G401.6 (cell line): Measurements from ENCODE around the gene MORF4L1.
"Not testable (repeated sequence)": the region's sequence is repeated elsewhere in the genome, so short reads cannot be mapped to it uniquely, and the experiment has no call there.

Experiments used
- FAIRE-seq: peaks from 2 replicates; lab custom pipeline; 2012; peaks lifted over from hg19 to GRCh38; lab: Jason Lieb, UNC

Gene MORF4L1

DNA sequence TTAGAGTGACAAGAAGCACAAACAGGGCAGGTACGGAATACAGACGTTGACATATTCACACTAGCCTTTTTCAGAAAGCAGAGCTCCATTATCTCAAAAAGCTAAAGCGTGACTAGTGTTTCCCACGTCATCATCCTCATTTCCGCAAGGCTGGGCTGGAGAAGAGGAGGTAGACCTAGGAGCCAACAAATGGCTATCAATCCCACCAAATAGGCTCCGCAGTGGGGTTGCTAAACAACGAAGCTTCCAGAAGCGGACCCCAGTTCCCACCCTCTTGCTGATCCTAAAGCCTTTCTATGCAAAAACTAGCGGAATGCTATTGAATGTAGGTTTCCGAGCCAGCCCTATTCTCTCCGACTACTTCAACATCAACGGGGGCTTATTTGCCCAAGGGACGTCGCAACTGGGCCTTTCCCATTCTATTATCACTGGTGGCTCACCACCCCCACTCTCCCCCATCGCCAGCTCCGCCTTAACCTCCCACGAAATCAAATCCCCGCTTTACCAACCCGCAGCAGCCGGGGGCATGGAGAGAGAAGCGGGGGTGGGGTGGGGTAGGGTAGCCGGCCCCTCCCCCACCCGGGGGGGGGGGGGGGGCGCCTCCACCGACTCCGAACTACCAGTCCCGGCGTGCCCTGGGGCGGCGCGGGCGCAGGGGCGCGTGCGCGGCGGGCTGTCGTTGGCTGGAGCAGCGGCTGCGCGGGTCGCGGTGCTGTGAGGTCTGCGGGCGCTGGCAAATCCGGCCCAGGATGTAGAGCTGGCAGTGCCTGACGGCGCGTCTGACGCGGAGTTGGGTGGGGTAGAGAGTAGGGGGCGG lies at the start of gene MORF4L1:
Gene MORF4L1, plus strand, starts transcription at position 736 of the 817 bp plus-strand sequence. CDS start 128 bp downstream, outside the sequence.
- FAIRE-seq, result no peak

- no peak for FAIRE-seq
Measured at GRCh38 chr15:78828920-78829319, 43.8 kb upstream of the MORF4L1 start.

DNA sequence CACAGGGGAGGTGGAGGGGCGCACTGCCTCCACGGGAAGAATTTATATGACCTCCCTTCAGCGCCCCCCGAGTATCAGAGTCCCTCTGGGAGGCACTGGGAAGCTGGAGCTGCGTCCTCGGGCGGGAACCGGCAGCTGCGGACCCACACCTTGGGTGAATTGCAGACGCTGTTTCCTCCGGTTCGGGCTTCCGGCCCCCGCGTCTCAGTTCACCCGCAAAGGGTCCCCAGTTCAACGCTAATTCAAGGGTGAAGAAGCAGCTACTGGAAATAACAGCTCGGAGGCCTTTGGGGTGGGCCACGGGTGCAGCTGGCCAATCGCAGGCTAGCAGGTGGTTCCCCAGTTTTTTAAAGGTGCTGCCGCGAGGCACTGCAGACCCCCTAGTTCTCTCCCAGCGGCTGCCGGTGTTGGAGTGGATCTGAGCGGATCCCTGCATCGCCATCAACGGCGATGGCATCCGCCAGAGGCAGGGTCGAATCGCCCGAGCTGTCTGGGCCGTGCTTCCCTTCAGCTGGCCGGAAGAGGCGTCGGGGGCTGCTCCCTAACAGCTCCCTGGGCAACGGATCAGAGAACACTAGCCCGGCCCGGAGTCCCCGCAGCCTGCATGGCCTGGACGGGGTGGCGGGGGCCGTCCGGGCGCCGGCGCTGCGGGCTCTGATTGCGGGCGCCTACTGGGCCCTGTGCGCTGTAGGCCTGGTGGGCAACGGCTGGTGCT lies 42.0 kb upstream of the MORF4L1 start:
- FAIRE-seq, result no peak

DNA sequence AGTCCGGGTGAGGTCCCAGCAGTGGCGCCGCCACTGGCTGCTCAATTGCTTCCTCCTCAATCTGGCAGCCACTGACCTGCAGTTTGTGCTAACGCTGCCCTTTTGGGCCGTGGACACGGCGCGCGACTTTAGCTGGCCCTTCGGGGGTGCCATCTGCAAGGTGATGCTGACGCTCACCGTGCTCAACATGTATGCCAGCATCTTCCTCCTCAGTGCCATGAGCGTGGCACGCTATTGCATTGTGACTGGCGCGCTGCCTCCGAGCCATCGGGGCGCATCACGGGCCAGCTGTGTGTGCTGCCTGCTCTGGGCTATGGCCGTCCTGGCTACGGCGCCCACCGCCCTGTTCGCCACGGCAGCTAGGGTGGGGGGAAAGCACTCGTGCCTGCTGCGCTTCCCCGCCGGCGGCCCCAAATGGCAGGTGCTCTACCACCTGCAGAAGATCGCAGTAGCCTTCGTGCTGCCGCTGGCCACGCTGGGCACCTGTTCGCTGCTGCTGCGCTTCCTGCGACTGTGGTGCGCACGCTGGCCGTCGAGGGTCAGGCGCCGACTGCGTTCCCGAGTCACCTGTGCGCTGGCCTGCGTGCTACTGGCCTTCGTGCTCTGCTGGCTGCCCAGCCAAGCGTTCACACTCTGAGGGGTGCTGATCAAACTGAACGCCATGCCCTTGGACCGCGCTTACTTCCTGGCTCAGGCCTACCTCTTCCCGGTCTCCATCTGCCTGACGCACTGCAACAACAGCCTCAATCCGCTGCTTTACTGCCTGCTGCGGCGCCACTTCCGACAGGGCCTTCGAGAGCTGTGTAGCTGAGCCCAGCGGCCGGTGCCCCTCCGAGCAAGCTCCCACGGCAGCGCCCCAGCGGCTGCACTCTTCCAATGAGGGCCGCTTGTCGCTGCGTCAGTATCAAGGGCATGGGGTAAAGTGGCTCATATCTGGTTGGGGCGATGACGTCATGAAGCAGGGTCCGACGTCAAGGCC lies 41.2 kb upstream of the MORF4L1 start:
- no peak for FAIRE-seq

GRCh38 chr15:78836333-78836732 lies 36.4 kb upstream of the MORF4L1 start:
- no peak for FAIRE-seq

- no peak for FAIRE-seq
Measured at GRCh38 chr15:78837131-78837530, 35.6 kb upstream of the MORF4L1 start.

- no peak for FAIRE-seq
Measured at GRCh38 chr15:78837543-78837942, 35.1 kb upstream of the MORF4L1 start.

DNA sequence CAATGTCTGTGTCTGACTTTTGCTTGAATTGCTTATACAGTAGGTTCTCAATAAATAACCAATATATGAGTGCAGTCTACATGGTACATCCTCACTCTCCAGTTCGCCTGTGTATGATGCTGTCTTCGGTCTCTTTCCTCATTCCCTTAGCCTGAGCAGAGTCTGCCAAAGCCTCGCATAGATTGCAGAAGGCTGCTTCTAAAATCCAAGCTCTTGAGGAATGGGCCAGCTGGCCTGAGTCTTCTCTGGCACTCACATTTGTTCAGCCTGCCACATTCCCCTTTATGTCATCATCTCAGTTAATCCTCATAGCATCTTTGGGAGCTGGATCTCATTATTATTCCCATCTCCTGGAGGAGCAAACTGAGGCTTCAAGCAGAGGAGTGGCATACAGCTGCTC lies 34.2 kb upstream of the MORF4L1 start:
- FAIRE-seq, result no peak

- FAIRE-seq, result not testable (repeated sequence)
Measured at GRCh38 chr15:78839151-78839550, 33.5 kb upstream of the MORF4L1 start.

DNA sequence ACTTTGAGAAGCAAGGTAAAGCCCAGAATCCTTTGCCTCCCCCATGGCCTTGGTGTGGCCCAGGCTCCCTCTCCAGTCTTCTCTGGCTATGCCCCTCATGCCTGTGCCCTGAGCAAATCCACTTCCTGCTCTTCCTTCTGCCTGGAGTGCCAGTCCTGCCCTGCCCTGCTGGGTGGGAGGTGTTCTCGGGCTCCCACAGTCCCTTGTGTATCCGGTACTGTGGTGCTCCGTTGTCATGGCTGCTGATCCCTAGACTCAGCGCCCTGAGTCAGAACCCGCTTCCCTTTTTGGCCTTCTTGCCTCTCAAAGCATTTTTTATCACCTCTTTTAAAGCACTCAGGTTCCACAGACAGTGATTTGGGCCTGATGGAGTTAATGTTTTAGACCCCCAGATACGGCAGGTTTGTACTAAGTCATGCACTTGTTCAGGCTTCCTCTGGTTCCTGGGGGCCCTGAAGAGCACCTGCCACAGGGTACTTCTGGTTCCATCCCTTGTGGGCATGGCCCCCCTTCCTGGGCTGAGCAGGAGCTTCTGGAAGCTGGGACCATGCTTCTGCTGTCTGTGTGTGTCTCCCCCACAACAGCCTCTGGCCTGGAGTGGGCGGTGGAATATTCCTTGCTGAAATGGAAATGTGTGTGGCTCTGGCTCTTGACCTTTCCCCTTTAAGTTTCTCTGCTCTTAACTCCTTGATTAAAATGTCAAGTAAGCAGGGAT lies 31.9 kb upstream of the MORF4L1 start:
- no peak for FAIRE-seq

GRCh38 chr15:78841376-78841706 lies 31.3 kb upstream of the MORF4L1 start:
- FAIRE-seq, result no peak

DNA sequence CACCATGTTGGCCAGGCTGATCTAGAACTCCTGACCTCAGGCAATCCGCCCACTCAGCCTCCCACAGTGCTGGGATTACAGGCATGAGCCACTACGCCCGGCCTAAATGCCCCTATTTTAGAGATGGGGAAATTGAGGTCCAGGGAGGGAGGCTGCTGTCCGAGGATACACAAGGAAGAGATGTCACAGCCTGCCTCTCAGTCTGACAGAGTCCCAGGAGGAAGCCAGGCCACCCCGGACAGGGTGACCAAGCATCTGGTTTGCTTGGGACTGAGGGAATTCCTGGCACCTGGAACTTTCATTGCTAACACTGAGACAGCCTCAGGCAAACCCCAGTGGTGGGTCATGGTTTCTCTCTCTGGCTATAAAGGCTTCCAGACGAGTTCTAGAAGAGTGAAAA lies 30.8 kb upstream of the MORF4L1 start:
- no peak for FAIRE-seq

DNA sequence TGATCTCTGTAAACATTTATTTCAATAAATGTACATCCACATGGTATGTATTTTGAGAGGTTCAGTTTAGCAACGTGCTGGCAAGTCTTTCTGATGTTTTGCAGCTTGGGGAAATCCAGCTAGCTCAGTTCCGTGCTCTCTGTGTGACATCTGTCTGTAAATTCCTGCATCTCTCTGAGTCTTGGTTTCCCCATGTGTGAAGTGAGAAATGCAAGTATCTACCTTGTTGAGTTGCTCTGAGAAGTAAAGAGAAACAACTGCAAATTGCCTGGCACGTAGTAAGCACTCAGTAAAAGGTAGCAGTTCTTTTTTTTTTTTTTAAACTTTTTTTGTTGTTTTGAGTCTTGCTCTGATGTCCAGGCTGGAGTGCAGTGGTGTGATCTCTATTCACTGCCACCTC lies 30.2 kb upstream of the MORF4L1 start:
- FAIRE-seq, result no peak

GRCh38 chr15:78846906-78847305 lies 25.8 kb upstream of the MORF4L1 start:
- FAIRE-seq, result not testable (repeated sequence)

DNA sequence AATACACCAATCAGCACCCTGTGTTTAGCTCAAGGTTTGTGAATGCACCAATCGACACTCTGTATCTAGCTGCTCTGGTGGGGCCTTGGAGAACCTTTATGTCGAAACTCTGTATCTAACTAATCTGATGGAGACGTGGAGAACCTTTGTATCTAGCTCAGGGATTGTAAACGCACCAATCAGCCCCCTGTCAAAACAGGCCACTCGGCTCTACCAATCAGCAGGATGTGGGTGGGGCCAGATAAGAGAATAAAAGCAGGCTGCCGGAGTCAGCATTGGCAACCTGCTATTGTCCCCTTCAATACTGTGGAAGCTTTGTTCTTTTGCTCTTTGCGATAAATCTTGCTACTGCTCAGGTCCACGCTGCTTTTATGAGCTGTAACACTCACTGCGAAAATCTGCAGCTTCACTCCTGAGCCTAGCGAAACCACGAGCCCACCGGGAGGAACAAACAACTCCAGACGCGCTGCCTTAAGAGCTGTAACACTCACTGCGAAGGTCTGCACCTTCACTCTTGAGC lies 25.2 kb upstream of the MORF4L1 start:
- FAIRE-seq, result not testable (repeated sequence)

DNA sequence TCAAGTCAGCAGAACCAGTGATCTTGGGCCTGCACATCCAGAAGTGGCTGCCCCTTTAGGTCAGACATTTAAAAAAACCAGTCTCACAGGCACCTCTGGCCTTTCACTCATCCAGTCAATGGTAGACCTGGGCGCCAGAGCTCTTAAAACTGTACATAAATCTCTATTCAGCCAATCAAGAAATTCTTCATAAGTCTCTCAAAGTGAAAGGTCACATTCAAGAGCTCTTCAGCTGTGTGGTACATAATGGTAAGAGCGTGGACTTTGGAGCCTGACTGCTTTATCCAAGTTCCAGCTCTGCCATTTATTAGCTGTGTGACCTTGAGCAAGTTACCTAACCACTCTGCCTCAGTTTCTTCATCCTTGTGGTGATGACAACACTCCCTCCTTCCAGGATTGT lies 22.3 kb upstream of the MORF4L1 start:
- no peak for FAIRE-seq

DNA sequence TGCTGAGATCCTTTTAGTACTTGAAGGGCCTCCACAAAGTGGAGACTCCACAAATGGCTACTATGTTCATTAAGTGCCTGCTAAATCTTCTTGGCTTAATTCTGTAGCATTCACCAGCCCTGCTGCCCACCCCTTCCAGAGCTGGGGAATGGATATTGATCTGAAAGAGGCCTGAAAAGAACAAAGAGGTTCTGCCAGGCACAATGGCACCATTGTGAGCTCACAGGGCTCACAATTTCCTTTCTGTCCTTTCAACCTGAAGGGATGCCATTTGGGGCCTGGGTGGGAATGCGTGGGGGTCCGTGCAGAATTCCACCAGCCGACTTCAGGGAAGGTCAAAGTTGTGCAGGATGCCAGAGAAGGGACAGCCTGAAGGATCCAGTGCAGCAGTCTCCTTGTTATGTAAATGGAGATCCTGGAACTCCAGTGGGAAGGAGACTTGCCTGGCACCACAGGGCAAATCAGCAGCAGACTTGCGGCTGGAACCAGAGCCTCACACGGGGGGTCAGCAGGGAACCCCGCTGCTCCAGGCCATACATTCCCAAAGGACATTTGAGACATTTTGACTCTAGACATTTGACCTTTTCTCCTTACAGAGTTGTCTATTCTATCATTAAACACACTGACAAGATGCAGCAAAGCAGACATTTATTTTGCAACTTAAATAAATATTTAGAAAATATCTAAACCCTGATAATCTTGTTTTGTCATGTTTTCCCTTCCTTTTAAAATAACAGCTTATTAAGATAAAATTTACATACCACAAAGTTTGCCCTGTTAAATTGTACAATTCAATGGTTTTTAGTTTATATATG lies 21.5 kb upstream of the MORF4L1 start:
- no peak for FAIRE-seq

DNA sequence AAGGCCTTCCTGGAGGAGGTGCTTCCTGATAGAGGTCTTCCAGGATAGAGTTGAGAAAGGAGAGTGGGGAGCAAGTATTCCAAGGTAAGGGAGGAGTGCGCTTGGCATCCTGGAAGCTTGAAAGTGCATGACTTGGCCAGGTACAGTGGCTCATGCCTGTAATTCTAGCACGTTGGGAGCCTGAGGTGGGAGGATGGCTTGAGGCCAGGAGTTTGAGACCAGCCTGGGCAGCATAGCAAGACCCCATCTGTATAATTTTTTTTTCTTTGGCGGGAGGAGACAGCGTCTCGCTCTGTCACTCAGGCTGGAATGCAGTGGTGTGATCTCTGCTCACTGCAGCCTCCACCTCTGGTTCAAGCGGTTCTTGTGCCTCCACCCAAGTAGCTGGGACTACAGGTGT lies 19.2 kb upstream of the MORF4L1 start:
- FAIRE-seq, result no peak

DNA sequence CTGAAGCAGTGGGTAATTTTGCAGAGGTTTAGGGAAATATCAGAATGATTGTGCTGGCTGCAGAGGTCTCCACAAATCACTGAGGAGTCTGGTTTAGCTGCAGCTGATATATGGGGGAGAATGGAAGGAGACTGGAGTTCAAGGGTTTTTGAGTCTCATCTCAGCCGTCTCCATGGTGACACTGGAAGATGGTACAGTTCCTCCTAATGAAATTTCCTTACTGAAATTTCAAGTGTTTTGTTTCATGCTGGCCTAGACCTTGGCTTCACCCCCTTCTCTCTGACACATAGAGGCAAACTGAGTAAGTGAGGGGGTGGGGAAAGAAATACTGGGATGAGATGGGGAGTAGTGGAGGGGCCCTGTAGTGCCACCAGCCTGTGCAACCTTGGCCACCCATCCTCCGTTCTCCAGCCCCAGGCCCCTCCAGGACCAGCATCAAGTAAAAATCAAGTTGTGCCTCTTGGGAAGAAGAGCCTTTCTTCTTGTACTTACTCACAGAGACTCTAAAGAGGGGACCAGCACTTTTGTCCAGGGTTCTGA lies 17.8 kb upstream of the MORF4L1 start:
- FAIRE-seq, result no peak

DNA sequence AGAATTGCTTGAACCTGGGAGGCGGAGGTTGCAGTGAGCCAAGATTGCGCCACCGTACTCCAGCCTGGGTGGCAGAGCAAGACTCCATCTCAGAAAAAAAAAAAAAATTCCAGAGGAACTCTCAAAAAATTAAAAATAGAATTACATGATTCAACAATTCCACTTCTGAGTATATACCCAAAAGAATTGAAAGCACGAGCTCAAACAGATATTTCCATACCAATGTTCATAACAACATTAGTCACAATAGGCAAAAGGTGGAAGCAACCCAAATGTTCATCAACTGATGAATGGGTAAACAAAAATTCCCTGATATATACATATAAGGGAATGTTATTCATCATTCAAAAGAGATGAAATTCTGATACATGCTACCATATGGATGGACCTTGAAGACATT lies 16.9 kb upstream of the MORF4L1 start:
- no peak for FAIRE-seq
